H1 (cell line): ENCODE data around the gene NME4.

Experiments
- CBX5 ChIP-seq: fragments of 300-800, 300-1000 bp; sonication (generic); IDR thresholded peaks from 2 replicates; pipeline ENCODE4 v1.7.1; 2016; ENCODE audit warnings: antibody characterized with exemption, low read length, low read depth
- CEBPB ChIP-seq: IDR thresholded peaks from 2 replicates; pipeline ENCODE4 v1.6.1; 2012; ENCODE audit warnings: low read depth, low read length
- CREB1 ChIP-seq: IDR thresholded peaks from 2 replicates; pipeline ENCODE4 v1.6.1; 2012; ENCODE audit warnings: inconsistent platforms
- GTF2F1 ChIP-seq: IDR thresholded peaks from 2 replicates; pipeline ENCODE4 v1.6.1; 2012; ENCODE audit warnings: low read depth, low read length, improper control_type of control experiment, borderline replicate concordance
- NRF1 ChIP-seq: IDR thresholded peaks from 2 replicates; pipeline ENCODE4 v1.6.1; 2011; ENCODE audit warnings: mild to moderate bottlenecking, low read depth, low read length, improper control_type of control experiment
- SIN3A ChIP-seq, 2 experiments: IDR thresholded peaks in 1 of 2; conservative IDR thresholded peaks in 1 of 2; 2 replicates each; pipeline ENCODE4 v1.6.1; 2011 to 2012; ENCODE audit warnings: low read length in 2 of 2, improper control_type of control experiment in 1 of 2, low read depth in 1 of 2, mild to moderate bottlenecking in 1 of 2
- TAF1 ChIP-seq: IDR thresholded peaks from 2 replicates; pipeline ENCODE4 v1.6.1; 2011; ENCODE audit warnings: mild to moderate bottlenecking, low read depth, low read length
- TCF12 ChIP-seq: IDR thresholded peaks from 2 replicates; pipeline ENCODE4 v1.6.1; 2011; ENCODE audit warnings: low read depth, mild to moderate bottlenecking, low read length
- TF ChIP-seq, protein P1 (sequence below): IDR thresholded peaks from 2 replicates; pipeline ENCODE4 v1.6.1; 2011; ENCODE audit warnings: low read length, improper control_type of control experiment
- TF ChIP-seq, protein P2 (sequence below), 3 experiments: IDR thresholded peaks; 1 replicate in 2 of 3; 2 replicates in 1 of 3; pipeline versions ENCODE4 v1.5.1 to v1.6.1; 2011; ENCODE audit warnings: low read length in 3 of 3, mild to moderate bottlenecking in 3 of 3, inconsistent platforms in 2 of 3, low read depth in 1 of 3, moderate library complexity in 1 of 3; ENCODE audit not compliant: insufficient read depth in 1 of 3; ENCODE audit errors: control extremely low read depth in 1 of 3

DNA sequence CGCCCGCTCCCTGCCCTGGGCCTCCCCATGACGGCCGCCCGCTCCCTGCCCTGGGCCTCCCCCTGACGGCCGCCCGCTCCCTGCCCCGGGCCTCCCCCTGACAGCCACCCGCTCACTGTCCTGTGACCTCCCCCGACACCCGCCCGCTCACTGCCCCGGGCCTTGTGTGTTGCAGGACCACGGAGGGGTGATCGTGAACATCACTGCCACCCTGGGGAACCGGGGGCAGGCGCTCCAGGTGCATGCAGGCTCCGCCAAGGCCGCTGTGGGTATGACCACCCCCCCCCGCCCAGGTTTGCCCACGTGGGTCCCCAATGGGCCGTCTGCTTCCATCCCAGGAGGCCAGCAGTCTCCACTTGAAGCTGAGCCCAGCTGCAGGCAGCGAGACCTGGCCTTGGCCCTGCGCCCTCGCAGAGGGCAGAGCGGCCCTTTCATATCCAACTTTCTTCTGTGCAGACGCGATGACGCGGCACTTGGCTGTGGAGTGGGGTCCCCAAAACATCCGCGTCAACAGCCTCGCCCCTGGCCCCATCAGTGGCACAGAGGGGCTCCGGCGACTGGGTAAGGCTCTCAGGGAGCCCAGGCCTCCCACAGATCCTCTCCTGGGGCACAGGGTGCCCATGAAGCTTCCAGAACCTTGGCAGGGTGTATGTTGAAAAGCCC, 13.6 kb downstream of the NME4 start:
- no peak for TF ChIP-seq CEBPB
- no peak for TF ChIP-seq CREB1
- no peak for TF ChIP-seq SIN3A (conservative IDR thresholded peaks at IDR 0.05 in 1 of 2, IDR thresholded peaks at IDR 0.05 in 1 of 2; ENCODE audit: low read depth in 1 of 2, low read length in 2 of 2)
- no peak for TF ChIP-seq NRF1
- TF ChIP-seq TCF12: no peak
- TF ChIP-seq, protein P1, sequence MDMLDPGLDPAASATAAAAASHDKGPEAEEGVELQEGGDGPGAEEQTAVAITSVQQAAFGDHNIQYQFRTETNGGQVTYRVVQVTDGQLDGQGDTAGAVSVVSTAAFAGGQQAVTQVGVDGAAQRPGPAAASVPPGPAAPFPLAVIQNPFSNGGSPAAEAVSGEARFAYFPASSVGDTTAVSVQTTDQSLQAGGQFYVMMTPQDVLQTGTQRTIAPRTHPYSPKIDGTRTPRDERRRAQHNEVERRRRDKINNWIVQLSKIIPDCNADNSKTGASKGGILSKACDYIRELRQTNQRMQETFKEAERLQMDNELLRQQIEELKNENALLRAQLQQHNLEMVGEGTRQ: no peak
- TF ChIP-seq TAF1: no peak
- TF ChIP-seq, protein P2, sequence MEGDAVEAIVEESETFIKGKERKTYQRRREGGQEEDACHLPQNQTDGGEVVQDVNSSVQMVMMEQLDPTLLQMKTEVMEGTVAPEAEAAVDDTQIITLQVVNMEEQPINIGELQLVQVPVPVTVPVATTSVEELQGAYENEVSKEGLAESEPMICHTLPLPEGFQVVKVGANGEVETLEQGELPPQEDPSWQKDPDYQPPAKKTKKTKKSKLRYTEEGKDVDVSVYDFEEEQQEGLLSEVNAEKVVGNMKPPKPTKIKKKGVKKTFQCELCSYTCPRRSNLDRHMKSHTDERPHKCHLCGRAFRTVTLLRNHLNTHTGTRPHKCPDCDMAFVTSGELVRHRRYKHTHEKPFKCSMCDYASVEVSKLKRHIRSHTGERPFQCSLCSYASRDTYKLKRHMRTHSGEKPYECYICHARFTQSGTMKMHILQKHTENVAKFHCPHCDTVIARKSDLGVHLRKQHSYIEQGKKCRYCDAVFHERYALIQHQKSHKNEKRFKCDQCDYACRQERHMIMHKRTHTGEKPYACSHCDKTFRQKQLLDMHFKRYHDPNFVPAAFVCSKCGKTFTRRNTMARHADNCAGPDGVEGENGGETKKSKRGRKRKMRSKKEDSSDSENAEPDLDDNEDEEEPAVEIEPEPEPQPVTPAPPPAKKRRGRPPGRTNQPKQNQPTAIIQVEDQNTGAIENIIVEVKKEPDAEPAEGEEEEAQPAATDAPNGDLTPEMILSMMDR (IDR thresholded peaks at IDR 0.05; ENCODE audit: control extremely low read depth in 1 of 3, insufficient read depth in 1 of 3, low read depth in 1 of 3, low read length in 3 of 3): no peak
- TF ChIP-seq GTF2F1: no peak
- TF ChIP-seq CBX5: no peak
